GM23338 (cell line): ENCODE results near the gene NUDT4. TPM values are rescaled to one million over a fixed set of nuclear protein-coding genes. Genes with fewer than 3 reads are reported as not detected.

Experiments
- ATAC-seq: fragments of 200-7000 bp; cut with Tn5 transposase; 3 replicates; pipeline ENCODE4 v1.9.1; 2020
- DNase-seq: peaks from one replicate; pipeline ENCODE4 v3.0.0-alpha.2; 2015; ENCODE audit warnings: low spot score
- H2AFZ ChIP-seq: fragments of 200-600 bp; sonication (generic); 2 replicates; pipeline ENCODE4 v1.8.0; 2016; ENCODE audit warnings: antibody characterized with exemption, mild to moderate bottlenecking, moderate library complexity
- H3F3A ChIP-seq: fragments of 200-600 bp; sonication (generic); replicated peaks from 2 replicates; pipeline ENCODE4 v1.8.0; 2017; ENCODE audit warnings: antibody characterized with exemption, mixed run types, low read depth
- H3K27ac ChIP-seq: fragments of 200-600 bp; sonication (generic); 2 replicates; pipeline ENCODE4 v1.6.1; 2016; ENCODE audit warnings: low read depth
- H3K27me3 ChIP-seq: fragments of 200-600 bp; sonication (generic); 2 replicates; pipeline ENCODE4 v1.8.0; 2016; ENCODE audit warnings: mild to moderate bottlenecking, mixed run types, moderate library complexity; ENCODE audit not compliant: insufficient read depth
- H3K36me3 ChIP-seq: fragments of 200-600 bp; sonication (generic); 2 replicates; pipeline ENCODE4 v1.8.0; 2016; ENCODE audit warnings: mild to moderate bottlenecking; ENCODE audit not compliant: insufficient read depth
- H3K4me1 ChIP-seq: fragments of 200-600 bp; sonication (generic); 2 replicates; pipeline ENCODE4 v1.8.0; 2016; ENCODE audit warnings: mild to moderate bottlenecking, moderate library complexity; ENCODE audit not compliant: insufficient read depth
- H3K4me2 ChIP-seq: fragments of 200-600 bp; sonication (generic); 2 replicates; pipeline ENCODE4 v1.7.1; 2017; ENCODE audit warnings: mixed run types
- H3K4me3 ChIP-seq: fragments of 200-600 bp; sonication (generic); 2 replicates; pipeline ENCODE4 v1.6.1; 2016; ENCODE audit warnings: mixed run types
- H3K79me2 ChIP-seq: fragments of 200-600 bp; sonication (generic); replicated peaks from 2 replicates; pipeline ENCODE4 v1.8.0; 2017; ENCODE audit warnings: mild to moderate bottlenecking; ENCODE audit not compliant: insufficient read depth
- H3K9me2 ChIP-seq: fragments of 200-600 bp; sonication (generic); 2 replicates; pipeline ENCODE4 v1.8.0; 2017; ENCODE audit not compliant: insufficient read depth
- H4K20me1 ChIP-seq: fragments of 200-600 bp; sonication (generic); replicated peaks from 2 replicates; pipeline ENCODE4 v1.8.0; 2017; ENCODE audit warnings: mild to moderate bottlenecking; ENCODE audit not compliant: insufficient read depth
- H3K27ac Mint-ChIP-seq: 2 replicates; pipeline ENCODE4 v1.8.0; 2020; ENCODE audit warnings: inconsistent platforms, mild to moderate bottlenecking, moderate library complexity, mixed read lengths
- H3K27me3 Mint-ChIP-seq: 3 replicates; pipeline ENCODE4 v1.8.0; 2022; ENCODE audit warnings: low read depth, mild to moderate bottlenecking, moderate library complexity, mixed read lengths, inconsistent platforms; ENCODE audit not compliant: insufficient read depth, poor library complexity
- H3K36me3 Mint-ChIP-seq: 3 replicates; pipeline ENCODE4 v1.8.0; 2021; ENCODE audit warnings: low read depth, mild to moderate bottlenecking, inconsistent platforms, moderate library complexity, mixed read lengths
- H3K4me1 Mint-ChIP-seq: 3 replicates; pipeline ENCODE4 v1.8.0; 2020; ENCODE audit warnings: mild to moderate bottlenecking, inconsistent platforms, mixed read lengths
- H3K4me3 Mint-ChIP-seq: 3 replicates; pipeline ENCODE4 v1.8.0; 2021; ENCODE audit warnings: moderate library complexity, mild to moderate bottlenecking, inconsistent platforms, mixed read lengths
- H3K9me3 Mint-ChIP-seq: 3 replicates; pipeline ENCODE4 v1.8.0; 2020; ENCODE audit warnings: moderate library complexity, mild to moderate bottlenecking, inconsistent platforms, mixed read lengths
- CREB1 ChIP-seq: fragments of 250-450 bp; sonication (Bioruptor Pico); IDR thresholded peaks from 2 replicates; pipeline ENCODE4 v1.5.0; 2020; ENCODE audit warnings: low read depth, mild to moderate bottlenecking, moderate library complexity
- CTCF ChIP-seq, 2 experiments: fragments of 200-600 bp in 1 of 2; sonication (generic) in 1 of 2; conservative IDR thresholded peaks; 2 replicates each; pipeline versions ENCODE4 v1.5.1 to v1.6.1; 2016 to 2017; ENCODE audit warnings: antibody characterized with exemption in 2 of 2, low read depth in 2 of 2, mild to moderate bottlenecking in 2 of 2, moderate library complexity in 1 of 2
- ETS1 ChIP-seq: IDR thresholded peaks from 2 replicates; pipeline ENCODE4 v1.6.1; 2016; ENCODE audit warnings: antibody characterized with exemption
- EZH2 ChIP-seq: fragments of 200-600 bp; sonication (generic); IDR thresholded peaks from one replicate; pipeline ENCODE4 v1.8.0; 2017; ENCODE audit warnings: antibody characterized with exemption, mild to moderate bottlenecking, low read depth; ENCODE audit not compliant: unreplicated experiment
- EZH2phosphoT487 ChIP-seq: fragments of 200-600 bp; sonication (generic); IDR thresholded peaks from one replicate; pipeline ENCODE4 v1.8.1; 2018; ENCODE audit warnings: antibody characterized with exemption; ENCODE audit not compliant: unreplicated experiment
- JUNB ChIP-seq: IDR thresholded peaks from one replicate; pipeline ENCODE4 v1.6.1; 2016; ENCODE audit warnings: antibody characterized with exemption; ENCODE audit not compliant: unreplicated experiment
- NANOG ChIP-seq: IDR thresholded peaks from 2 replicates; pipeline ENCODE4 v1.6.1; 2016; ENCODE audit warnings: antibody characterized with exemption, borderline replicate concordance
- POLR2AphosphoS5 ChIP-seq: IDR thresholded peaks from 2 replicates; pipeline ENCODE4 v1.6.1; 2016; ENCODE audit warnings: antibody characterized with exemption, low read depth
- REST ChIP-seq: IDR thresholded peaks from one replicate; pipeline ENCODE4 v1.6.1; 2018; ENCODE audit warnings: antibody characterized with exemption; ENCODE audit not compliant: unreplicated experiment
- STAT1 ChIP-seq: IDR thresholded peaks from one replicate; pipeline ENCODE4 v1.6.1; 2016; ENCODE audit warnings: antibody characterized with exemption; ENCODE audit not compliant: unreplicated experiment
- ZNF114 ChIP-seq: fragments of 250-450 bp; sonication (Bioruptor Pico); IDR thresholded peaks from 2 replicates; pipeline ENCODE4 v1.5.0; 2020; ENCODE audit warnings: mild to moderate bottlenecking, moderate library complexity
- ZNF331 ChIP-seq: fragments of 250-450 bp; sonication (Bioruptor Pico); IDR thresholded peaks from 2 replicates; pipeline ENCODE4 v1.5.0; 2020; ENCODE audit warnings: low read depth, mild to moderate bottlenecking, moderate library complexity
- ZNF462 ChIP-seq: fragments of 250-450 bp; sonication (Bioruptor Pico); IDR thresholded peaks from 2 replicates; pipeline ENCODE4 v1.5.0; 2020; ENCODE audit warnings: mild to moderate bottlenecking, moderate library complexity
- polyA plus RNA-seq: library from polyadenylated mRNA; unstranded; fragments of >200 nt; fragmentation: Nextera tagmentation; extraction: Ambion mirVana; gene quantifications from 2 replicates; pipeline ENCODE4 v1.2.1, GENCODE V29; 2016
- total RNA-seq: library from RNA; depleted of rRNA; stranded (reverse); fragments of >200 nt; shearing (Covaris generic); gene quantifications from 2 replicates; pipeline ENCODE4 v1.2.3, GENCODE V29; 2014

Gene NUDT4
- total and polyA plus RNA-seq, 2 experiments from 2014 or later, result 32.3 to 67.2 TPM

GRCh38 chr12:93408813-93409212 lies 31.1 kb downstream of the NUDT4 start:
- no peak overlapping the region for H3K4me3 Mint-ChIP-seq
- peaks cover 2% of the 10 kb centered on the region for H3F3A ChIP-seq
- H3K36me3 ChIP-seq, result peaks cover 11% of the 10 kb centered on the region; the same call in 1 of the 2 replicates
- no peak for ATAC-seq
- H3K27ac Mint-ChIP-seq, result no peak overlapping the region
- peaks cover 36% of the 10 kb centered on the region for H3K79me2 ChIP-seq
- peaks cover 15% of the 10 kb centered on the region for H3K4me1 Mint-ChIP-seq
- H3K4me1 ChIP-seq, result peaks cover 6% of the 10 kb centered on the region
- no peaks in the 10 kb centered on the region for H3K9me3 Mint-ChIP-seq
- no peak overlapping the region for H3K4me2 ChIP-seq
- H4K20me1 ChIP-seq, result peaks cover 20% of the 10 kb centered on the region; the same call in 1 of the 2 replicates
- no peaks in the 10 kb centered on the region for H3K27me3 ChIP-seq
- no peak for TF ChIP-seq EZH2
- no peak for TF ChIP-seq ZNF331 (CRISPR knock-in tag)
- TF ChIP-seq POLR2AphosphoS5, result no peak
- no peak for TF ChIP-seq JUNB
- TF ChIP-seq ZNF114 (CRISPR knock-in tag), result no peak
- TF ChIP-seq CTCF (conservative IDR thresholded peaks at IDR 0.05; ENCODE audit: low read depth in 2 of 2), result no peak
- no peak for TF ChIP-seq STAT1
- TF ChIP-seq REST, result no peak
- TF ChIP-seq ZNF462 (CRISPR knock-in tag), result no peak
- no peak for TF ChIP-seq EZH2phosphoT487
- TF ChIP-seq CREB1 (CRISPR knock-in tag), result no peak
- no peak for TF ChIP-seq NANOG
- no peak for TF ChIP-seq ETS1
- peaks cover 30% of the 10 kb centered on the region; the same call in 2 of the 3 replicates for H3K36me3 Mint-ChIP-seq
- no peak overlapping the region for H2AFZ ChIP-seq
- no peak overlapping the region for H3K27ac ChIP-seq
- no peak overlapping the region for H3K4me3 ChIP-seq
- DNase-seq, result no peak
- peaks cover 5% of the 10 kb centered on the region for H3K27me3 Mint-ChIP-seq
- no peaks in the 10 kb centered on the region for H3K9me2 ChIP-seq
